ENCODE measurements around the gene PCYT2. TPM values are rescaled to one million over a fixed set of nuclear protein-coding genes. Genes with fewer than 3 reads are reported as not detected.

PCYT2 gene
- polyA plus RNA-seq, 1 donor (not counting 4 experiments of a cell fraction or from before 2014, with no cell fraction given) = 38.1 TPM

GRCh38 chr17:81927152-81927652 lies 16.0 kb upstream of the PCYT2 start:
- peaks cover 5% of the 10 kb centered on the region for H4K20me1 ChIP-seq (ENCODE audit: control insufficient read depth, extremely low read depth, insufficient read depth, low read length)
- no peaks in the 10 kb centered on the region for H3K9me3 ChIP-seq (ENCODE audit: control insufficient read depth, low read depth, low read length)
- H3K79me2 ChIP-seq (ENCODE audit: control insufficient read depth, insufficient read depth, low read length) = peaks cover 47% of the 10 kb centered on the region
- FAIRE-seq (no peak), DNase-seq (ENCODE audit: low read depth, low spot score) (no peak)
- H3K4me2 ChIP-seq (ENCODE audit: control insufficient read depth, extremely low read depth, insufficient read depth, low read depth, low read length) = no peak overlapping the region
- dilution Hi-C loops (cut with MboI; ENCODE audit: extremely low pct_ligation_motif_present, low sequenced_read_pairs) = no loop called here
- peak overlapping the region; percentile 88 for H3K9ac ChIP-seq (ENCODE audit: control insufficient read depth, extremely low read depth, insufficient read depth, low read length)
- H3K36me3 ChIP-seq (ENCODE audit: control insufficient read depth in 2 of 2, extremely low read depth in 1 of 2, insufficient read depth in 2 of 2, low read length in 2 of 2) = peaks cover 2 to 4% of the 10 kb centered on the region in 2 experiments
- peak overlapping the region; percentile 85 for H3K27ac ChIP-seq (ENCODE audit: control insufficient read depth, insufficient read depth, low read length)
- no peaks in the 10 kb centered on the region for H3K9me1 ChIP-seq (ENCODE audit: control insufficient read depth, extremely low read depth, insufficient read depth, low read length)
- peaks cover 35% of the 10 kb centered on the region for H3K4me1 ChIP-seq (ENCODE audit: control insufficient read depth, extremely low read depth, insufficient read depth, low read length)
- H2AFZ ChIP-seq (ENCODE audit: control insufficient read depth, low read length) = no peak overlapping the region
- H3K27me3 ChIP-seq (ENCODE audit: control insufficient read depth, extremely low read depth, insufficient read depth, low read length) = no peaks in the 10 kb centered on the region
- TF ChIP-seq CTCF (optimal IDR thresholded peaks at IDR 0.05 in 1 of 3, IDR thresholded peaks at IDR 0.05 in 1 of 3, conservative IDR thresholded peaks at IDR 0.05 in 1 of 3; ENCODE audit: extremely low read depth in 1 of 3, insufficient read depth in 2 of 3, low read length in 3 of 3) = no peak
- no peak for TF ChIP-seq EZH2 (IDR thresholded peaks at IDR 0.05; ENCODE audit: low read length)
- H3K4me3 ChIP-seq (ENCODE audit: control insufficient read depth in 2 of 3, extremely low read depth in 1 of 3, insufficient read depth in 2 of 3, low read depth in 1 of 3, low read length in 3 of 3) = peak overlapping the region; percentile 78 to 84 (median 79)

GRCh38 chr17:81926451-81927151 lies 15.4 kb upstream of the PCYT2 start:
- Histone ChIP-seq H3K27me3 (ENCODE audit: control insufficient read depth, extremely low read depth, insufficient read depth, low read length) (no peaks in the 10 kb centered on the region), H3K9me1 (ENCODE audit: control insufficient read depth, extremely low read depth, insufficient read depth, low read length) (no peaks in the 10 kb centered on the region), H3K9ac (ENCODE audit: control insufficient read depth, extremely low read depth, insufficient read depth, low read length) (peak overlapping the region; percentile 88), H3K4me2 (ENCODE audit: control insufficient read depth, extremely low read depth, insufficient read depth, low read depth, low read length) (peak overlapping the region; percentile 84), H3K27ac (ENCODE audit: control insufficient read depth, insufficient read depth, low read length) (peak overlapping the region; percentile 85), H3K36me3 (ENCODE audit: control insufficient read depth in 2 of 2, extremely low read depth in 1 of 2, insufficient read depth in 2 of 2, low read length in 2 of 2) (peaks cover 6 to 10% of the 10 kb centered on the region in 2 experiments), H3K79me2 (ENCODE audit: control insufficient read depth, insufficient read depth, low read length) (peaks cover 52% of the 10 kb centered on the region), H2AFZ (ENCODE audit: control insufficient read depth, low read length) (no peak overlapping the region), H4K20me1 (ENCODE audit: control insufficient read depth, extremely low read depth, insufficient read depth, low read length) (peaks cover 5% of the 10 kb centered on the region), H3K9me3 (ENCODE audit: control insufficient read depth, low read depth, low read length) (no peaks in the 10 kb centered on the region), H3K4me1 (ENCODE audit: control insufficient read depth, extremely low read depth, insufficient read depth, low read length) (peaks cover 35% of the 10 kb centered on the region), H3K4me3 (ENCODE audit: control insufficient read depth in 2 of 3, extremely low read depth in 1 of 3, insufficient read depth in 2 of 3, low read depth in 1 of 3, low read length in 3 of 3) (peak overlapping the region; percentile 78 to 84 (median 79))
- dilution Hi-C loops (cut with MboI; ENCODE audit: extremely low pct_ligation_motif_present, low sequenced_read_pairs) = no loop called here
- no peak for FAIRE-seq
- TF ChIP-seq CTCF (optimal IDR thresholded peaks at IDR 0.05 in 1 of 3, IDR thresholded peaks at IDR 0.05 in 1 of 3, conservative IDR thresholded peaks at IDR 0.05 in 1 of 3; ENCODE audit: extremely low read depth in 1 of 3, insufficient read depth in 2 of 3, low read length in 3 of 3) (no peak), EZH2 (IDR thresholded peaks at IDR 0.05; ENCODE audit: low read length) (no peak)
- DNase-seq (ENCODE audit: low read depth, low spot score) = no peak

Measured in keratinocyte (primary cell).